RWPE1 (cell line): ENCODE measurements around the gene CHAC1.

Source experiments
- CTCF ChIA-PET: fragments of 350-600 bp; sonication (Branson Sonifier 250); formaldehyde crosslinking; extraction: SDS; loops from one replicate; lab custom pipeline; 2021; lab: Yijun Ruan, JAX
- POLR2A ChIA-PET: fragments of 400-600 bp; formaldehyde crosslinking; extraction: SDS; loops from one replicate; lab custom pipeline; 2020; ENCODE audit warnings: antibody characterized with exemption; ENCODE audit not compliant: low non-redundant PET; lab: Yijun Ruan, JAX
- DNase-seq: peaks from one replicate; pipeline ENCODE4 v3.0.0; 2012; ENCODE audit warnings: low spot score
- H3K27ac ChIP-seq: fragments of 450-650 bp; 2 replicates; pipeline ENCODE4 v1.5.1; 2017
- TF ChIP-seq, protein P1 (sequence below): fragments of 450-650 bp; conservative IDR thresholded peaks from 2 replicates; pipeline ENCODE4 v1.5.1; 2017; ENCODE audit warnings: low read depth, mild to moderate bottlenecking

Gene CHAC1

DNA sequence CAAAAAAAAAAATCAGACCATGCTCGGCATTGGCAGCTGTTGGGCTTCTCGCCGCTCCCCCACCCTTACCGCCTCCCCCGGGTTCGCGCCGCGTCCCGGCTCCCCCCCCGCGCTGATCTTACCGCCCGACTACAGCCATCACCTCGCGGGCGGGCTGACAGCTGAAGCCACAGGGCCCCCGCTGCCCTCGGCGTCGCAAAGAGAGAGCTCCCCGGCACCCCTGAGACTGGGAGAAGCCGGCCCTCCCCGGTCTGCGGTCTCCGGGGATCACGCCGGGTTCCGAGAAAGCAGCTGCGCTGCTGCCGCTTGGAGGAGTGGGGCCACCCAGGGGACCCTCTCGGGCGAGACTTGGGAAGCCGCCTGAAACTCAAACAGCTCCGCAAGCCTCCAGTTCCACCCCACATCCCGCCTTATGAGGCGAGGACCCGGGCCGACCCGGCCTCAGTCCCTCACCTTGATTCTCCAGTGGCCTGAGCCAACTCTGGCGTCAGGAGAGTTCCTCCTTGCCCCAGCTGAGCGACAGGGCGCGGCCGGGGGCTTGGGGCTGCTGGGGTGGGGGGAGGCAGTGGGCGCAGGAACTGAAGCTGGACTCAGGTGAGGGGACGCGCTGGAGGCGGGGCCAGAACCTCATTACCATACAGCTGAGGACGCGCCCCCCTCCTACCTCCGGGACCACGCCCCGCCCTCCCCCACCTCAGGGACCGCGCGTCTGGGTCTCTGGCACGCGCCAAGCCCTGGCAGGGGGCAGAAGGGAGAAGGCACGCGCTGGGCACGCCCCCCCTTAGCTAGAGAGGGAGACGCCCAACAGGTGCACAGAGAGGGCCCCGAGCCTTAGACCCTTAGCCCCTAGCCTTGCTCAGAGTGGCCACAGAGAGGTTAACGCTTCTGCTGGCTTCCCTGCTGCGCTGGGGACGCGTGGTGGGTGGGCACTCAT lies 25.1 kb upstream of the CHAC1 start:
- TF ChIP-seq, protein P1, sequence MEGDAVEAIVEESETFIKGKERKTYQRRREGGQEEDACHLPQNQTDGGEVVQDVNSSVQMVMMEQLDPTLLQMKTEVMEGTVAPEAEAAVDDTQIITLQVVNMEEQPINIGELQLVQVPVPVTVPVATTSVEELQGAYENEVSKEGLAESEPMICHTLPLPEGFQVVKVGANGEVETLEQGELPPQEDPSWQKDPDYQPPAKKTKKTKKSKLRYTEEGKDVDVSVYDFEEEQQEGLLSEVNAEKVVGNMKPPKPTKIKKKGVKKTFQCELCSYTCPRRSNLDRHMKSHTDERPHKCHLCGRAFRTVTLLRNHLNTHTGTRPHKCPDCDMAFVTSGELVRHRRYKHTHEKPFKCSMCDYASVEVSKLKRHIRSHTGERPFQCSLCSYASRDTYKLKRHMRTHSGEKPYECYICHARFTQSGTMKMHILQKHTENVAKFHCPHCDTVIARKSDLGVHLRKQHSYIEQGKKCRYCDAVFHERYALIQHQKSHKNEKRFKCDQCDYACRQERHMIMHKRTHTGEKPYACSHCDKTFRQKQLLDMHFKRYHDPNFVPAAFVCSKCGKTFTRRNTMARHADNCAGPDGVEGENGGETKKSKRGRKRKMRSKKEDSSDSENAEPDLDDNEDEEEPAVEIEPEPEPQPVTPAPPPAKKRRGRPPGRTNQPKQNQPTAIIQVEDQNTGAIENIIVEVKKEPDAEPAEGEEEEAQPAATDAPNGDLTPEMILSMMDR = no peak
- POLR2A ChIA-PET = interaction anchor here (0.6 to 0.9 kb wide), 2 partner anchors 57 to 188 kb away, joined by 3 read pairs; partner anchors contain the start of gene INO80
- DNase-seq = no peak
- CTCF ChIA-PET = interaction anchor here (0.6 to 1.9 kb wide), 10 partner anchors 10 to 90 kb away, joined by 3 to 9 read pairs (median 4); no protein-coding TSS in a partner anchor
- H3K27ac ChIP-seq = no peak overlapping the region

GRCh38 chr15:40928821-40929659 lies 24.2 kb upstream of the CHAC1 start, which contains the start of gene DLL4:
Gene DLL4 (plus strand): TSS chr15:40929340. CDS start chr15:40929669, 329 bp downstream.
- TF ChIP-seq, protein P1 = no peak
- POLR2A ChIA-PET = interaction anchor here (0.6 to 0.9 kb wide), 2 partner anchors 57 to 187 kb away, joined by 3 read pairs; partner anchors contain the start of gene INO80
- no peak within 1 kb of the TSS for H3K27ac ChIP-seq
- DNase-seq = peak; percentile 70
- CTCF ChIA-PET = interaction anchor here (0.6 to 2.6 kb wide), 11 partner anchors 9 to 247 kb away, joined by 3 to 26 read pairs (median 5); no protein-coding TSS in a partner anchor

- TF ChIP-seq, protein P1 = no peak
- no peak for DNase-seq
- H3K27ac ChIP-seq = no peak overlapping the region
- ChIA-PET POLR2A (no interaction called here), CTCF (interaction anchor here (0.5 to 2.6 kb wide), 22 partner anchors 11 to 651 kb away, joined by 3 to 26 read pairs (median 4); no protein-coding TSS in a partner anchor)
Observed at GRCh38 chr15:40929660-40930429, 23.4 kb upstream of the CHAC1 start.

DNA sequence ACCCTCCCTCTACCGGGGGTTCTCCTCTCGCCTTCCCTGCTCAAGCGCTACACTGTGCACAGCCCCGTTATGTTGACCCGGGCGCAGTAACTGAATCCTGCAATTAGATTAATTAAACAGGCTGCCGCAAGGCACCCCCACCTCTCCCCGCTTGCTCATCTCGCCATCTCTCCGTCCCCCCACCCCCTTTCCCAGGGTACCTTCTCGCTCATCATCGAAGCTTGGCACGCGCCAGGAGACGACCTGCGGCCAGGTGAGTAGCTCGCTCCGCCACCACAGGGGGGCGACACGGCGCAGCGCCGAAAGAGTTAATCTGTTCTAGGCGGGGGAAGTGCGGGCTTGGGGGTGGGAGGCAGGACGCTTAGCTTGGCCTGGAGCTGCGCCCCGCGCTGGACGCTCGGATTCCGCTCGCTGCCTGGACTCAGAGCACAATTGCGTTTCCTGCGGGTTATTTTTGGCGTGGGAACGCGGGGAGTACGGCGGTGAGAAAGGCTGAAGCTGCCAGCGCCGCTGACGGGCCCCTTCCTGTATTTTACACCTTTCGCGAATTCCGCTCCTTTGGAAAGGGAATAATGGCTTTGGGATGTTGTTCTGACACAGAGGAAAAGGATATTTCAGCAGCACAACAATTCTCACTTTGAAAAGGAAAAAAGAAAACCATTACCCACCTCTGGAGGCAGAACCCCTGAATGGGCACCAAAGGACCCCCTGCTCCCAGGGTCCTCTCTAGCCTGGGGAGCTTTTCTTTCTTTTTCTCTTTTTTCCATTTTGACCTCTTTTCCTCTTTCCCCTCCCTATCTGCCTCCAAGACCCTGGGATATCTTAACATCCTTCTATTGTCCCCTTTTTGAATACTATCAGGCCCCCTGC lies 22.6 kb upstream of the CHAC1 start:
- TF ChIP-seq, protein P1 = peak; percentile 86
- DNase-seq = peak; percentile 59
- H3K27ac ChIP-seq = no peak overlapping the region
- ChIA-PET POLR2A (interaction anchor here (1.1 kb wide), 1 partner anchor 11 kb away, joined by 3 read pairs; no protein-coding TSS in a partner anchor), CTCF (interaction anchor here (0.5 to 2.6 kb wide), 28 partner anchors 11 to 475 kb away, joined by 3 to 26 read pairs (median 4); no protein-coding TSS in a partner anchor)
